ENCODE results near the gene TES.

Gene TES

GRCh38 chr7:116219834-116220233, 9.5 kb downstream of the TES start:
- DNase-seq (ENCODE audit: low spot score): no peak

- no peak for DNase-seq (ENCODE audit: low spot score)
These were observed 12.2 kb downstream of the TES start for GRCh38 chr7:116222501-116222900.

- DNase-seq (ENCODE audit: low spot score): no peak
These were observed 13.2 kb downstream of the TES start for GRCh38 chr7:116223588-116223987.

GRCh38 chr7:116224492-116225098, 14.3 kb downstream of the TES start:
- DNase-seq (ENCODE audit: low spot score): peak; percentile 49

- DNase-seq (ENCODE audit: low spot score): no peak
These were observed 15.5 kb downstream of the TES start for GRCh38 chr7:116225860-116226259.

GRCh38 chr7:116226664-116227063, 16.3 kb downstream of the TES start:
- no peak for DNase-seq (ENCODE audit: low spot score)

GRCh38 chr7:116227678-116228239, 17.4 kb downstream of the TES start:
- no peak for DNase-seq (ENCODE audit: low spot score)

- DNase-seq (ENCODE audit: low spot score): no peak
These were observed 17.9 kb downstream of the TES start for GRCh38 chr7:116228241-116228640.

- DNase-seq (ENCODE audit: low spot score): no peak
These were observed 19.0 kb downstream of the TES start for GRCh38 chr7:116229366-116229765.

GRCh38 chr7:116230191-116231005, 20.1 kb downstream of the TES start:
- no peak for DNase-seq (ENCODE audit: low spot score)

GRCh38 chr7:116231543-116231942, 21.2 kb downstream of the TES start:
- no peak for DNase-seq (ENCODE audit: low spot score)

GRCh38 chr7:116231949-116232348, 21.6 kb downstream of the TES start:
- no peak for DNase-seq (ENCODE audit: low spot score)

- no peak for DNase-seq (ENCODE audit: low spot score)
These were observed 22.0 kb downstream of the TES start for GRCh38 chr7:116232350-116232749.

GRCh38 chr7:116232920-116233319, 22.6 kb downstream of the TES start:
- DNase-seq (ENCODE audit: low spot score): no peak

- peak; percentile 27 for DNase-seq (ENCODE audit: low spot score)
These were observed 24.3 kb downstream of the TES start for GRCh38 chr7:116234517-116235200.

GRCh38 chr7:116235380-116235779, 25.0 kb downstream of the TES start:
- DNase-seq (ENCODE audit: low spot score): no peak

- DNase-seq (ENCODE audit: low spot score): peak; percentile 72
These were observed 25.8 kb downstream of the TES start for GRCh38 chr7:116236020-116236630.

- DNase-seq (ENCODE audit: low spot score): no peak
These were observed 28.7 kb downstream of the TES start for GRCh38 chr7:116239020-116239419.

GRCh38 chr7:116239434-116239833, 29.1 kb downstream of the TES start:
- no peak for DNase-seq (ENCODE audit: low spot score)

GRCh38 chr7:116240024-116240668, 29.8 kb downstream of the TES start:
- DNase-seq (ENCODE audit: low spot score): no peak

GRCh38 chr7:116241291-116241690, 31.0 kb downstream of the TES start:
- no peak for DNase-seq (ENCODE audit: low spot score)

- no peak for DNase-seq (ENCODE audit: low spot score)
These were observed 31.8 kb downstream of the TES start for GRCh38 chr7:116242178-116242577.

All from CD4-positive, alpha-beta T cell treated with Interleukin-2 at 100 ng/mL for 4 hours (primary cell).